GM21529 (cell line): ENCODE measurements around the gene SHROOM3.
"Not testable (repeated sequence)": the region's sequence is repeated elsewhere in the genome, so short reads cannot be mapped to it uniquely, and the experiment has no call there.

Experiments
- ATAC-seq: cut with Tn5 transposase; IDR thresholded peaks from one replicate; pipeline ENCODE4 v1.9.1; 2021; ENCODE audit not compliant: unreplicated experiment

SHROOM3 gene

DNA sequence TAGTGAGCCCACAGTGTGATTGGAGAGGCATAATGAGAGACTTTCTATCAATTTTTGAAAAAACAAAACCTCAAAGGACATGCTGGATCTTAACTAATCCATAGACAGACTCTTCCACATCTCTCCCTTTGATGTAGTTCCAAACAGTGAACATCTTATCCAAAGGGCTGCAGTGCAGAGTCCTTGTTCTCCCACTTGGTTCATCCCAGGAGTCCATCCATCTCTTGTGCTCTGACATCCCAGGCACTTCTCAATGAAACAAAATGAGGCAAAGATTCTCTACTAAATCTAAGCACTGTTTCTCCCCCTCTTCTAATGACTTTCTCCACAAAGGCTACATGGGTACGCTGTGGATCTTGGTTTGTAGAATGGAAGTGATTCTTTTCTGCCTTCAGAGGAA, 8.3 kb downstream of the SHROOM3 start:
- ATAC-seq, result no peak

DNA sequence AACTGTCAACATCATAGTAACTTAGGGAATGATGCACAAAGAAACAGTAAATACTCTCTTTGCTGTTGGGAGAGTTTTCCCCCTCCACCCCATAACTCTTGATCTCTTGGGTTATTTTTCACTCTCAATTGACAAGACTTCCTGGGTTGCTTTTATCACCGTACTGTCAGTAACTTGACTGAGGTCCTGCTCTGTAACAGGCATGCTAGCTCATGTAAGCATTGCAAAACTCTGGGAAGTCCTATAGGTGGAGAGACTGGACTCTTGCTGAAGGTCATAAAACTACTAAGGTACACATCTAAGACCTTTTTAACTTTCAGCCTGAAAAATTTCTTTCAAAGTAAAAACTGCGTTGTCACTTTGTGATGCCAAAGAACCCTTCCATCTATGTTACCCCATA, 10.9 kb downstream of the SHROOM3 start:
- no peak for ATAC-seq

DNA sequence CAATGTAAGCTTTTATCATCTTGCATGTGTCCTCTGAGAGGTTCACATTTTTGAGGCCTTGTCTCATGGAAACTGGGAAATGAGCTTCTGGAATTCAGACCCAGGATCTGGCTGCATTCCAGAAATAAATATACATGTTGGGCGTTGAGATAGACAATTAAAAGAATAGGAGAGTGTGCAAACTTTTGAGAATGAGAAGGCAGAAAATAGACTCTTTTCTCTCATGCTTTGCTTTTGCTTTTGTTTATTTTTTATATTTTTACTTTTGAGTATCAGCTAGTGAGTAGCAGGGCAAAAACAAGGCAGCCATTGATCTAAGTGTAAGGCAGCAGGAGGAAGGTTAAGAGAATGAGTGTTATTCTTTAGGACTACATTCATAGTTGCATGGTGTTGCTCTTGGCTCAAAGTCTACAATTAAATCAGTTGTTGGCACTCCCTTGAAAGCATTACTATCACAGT, 12.4 kb downstream of the SHROOM3 start:
- ATAC-seq, result no peak

DNA sequence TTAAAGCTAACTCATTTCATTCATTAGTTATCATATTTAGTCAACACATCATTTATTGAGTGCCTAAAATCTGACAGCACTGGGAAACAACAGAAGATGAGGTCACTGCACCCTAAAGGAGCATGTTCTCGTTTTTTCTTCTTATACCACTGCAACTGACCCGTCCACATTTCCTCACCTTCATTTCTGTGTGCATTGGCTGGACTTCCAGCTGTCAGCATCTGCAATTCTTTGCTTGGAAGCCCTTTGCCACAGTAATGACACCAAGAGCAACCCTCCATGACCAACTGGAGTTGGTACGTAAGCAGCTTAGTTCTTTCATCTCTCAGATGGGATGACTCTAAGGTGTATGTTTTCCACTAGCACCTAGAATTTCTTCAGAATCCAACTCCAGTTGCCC, 13.2 kb downstream of the SHROOM3 start:
- no peak for ATAC-seq

- no peak for ATAC-seq
Observed at GRCh38 chr4:76449362-76449767, 14.3 kb downstream of the SHROOM3 start.

DNA sequence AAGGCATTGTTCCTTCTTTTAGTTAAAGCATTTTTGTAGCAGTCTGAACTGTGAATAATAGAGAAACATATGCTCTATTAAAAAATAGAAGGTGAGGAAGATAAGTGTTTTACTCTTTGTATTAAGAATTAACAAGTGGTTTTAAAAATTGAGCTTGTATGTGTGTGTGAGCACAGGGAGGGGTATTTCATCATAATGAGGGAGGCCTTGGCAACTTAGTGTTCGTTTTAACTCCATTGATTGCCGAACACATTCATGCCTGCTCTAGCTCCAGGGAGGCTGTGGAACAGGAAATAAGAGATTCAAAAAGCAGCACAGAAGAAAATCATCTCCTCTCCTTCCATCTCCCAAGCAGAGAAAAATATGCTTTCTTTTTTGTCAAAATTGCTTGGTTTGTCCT, 14.8 kb downstream of the SHROOM3 start:
- ATAC-seq, result no peak

DNA sequence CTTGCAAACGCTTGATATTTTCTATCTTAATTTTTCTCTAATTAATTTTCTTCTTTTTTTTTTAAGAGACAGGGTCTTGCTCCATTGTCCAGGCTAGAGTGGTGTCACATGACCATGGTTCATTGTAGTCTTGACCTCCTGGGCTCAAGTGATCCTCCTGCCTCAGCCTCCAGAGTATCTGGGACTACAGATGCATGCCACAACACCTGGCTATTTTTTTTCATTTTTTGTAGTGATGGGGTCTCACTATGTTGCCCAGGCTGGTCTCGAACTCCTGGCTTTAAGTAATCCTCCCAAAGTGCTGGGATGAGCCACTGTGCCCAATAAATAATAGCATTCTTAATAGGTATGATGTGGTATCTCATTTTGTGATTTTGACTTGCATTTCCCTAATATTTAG, 18.2 kb downstream of the SHROOM3 start:
- no peak for ATAC-seq

GRCh38 chr4:76454073-76454472, 19.0 kb downstream of the SHROOM3 start:
- not testable (repeated sequence) for ATAC-seq

GRCh38 chr4:76457885-76458284, 22.9 kb downstream of the SHROOM3 start:
- ATAC-seq, result no peak

- ATAC-seq, result no peak
Observed at GRCh38 chr4:76458297-76458696, 23.3 kb downstream of the SHROOM3 start.

- ATAC-seq, result no peak
Observed at GRCh38 chr4:76458825-76459224, 23.8 kb downstream of the SHROOM3 start.

DNA sequence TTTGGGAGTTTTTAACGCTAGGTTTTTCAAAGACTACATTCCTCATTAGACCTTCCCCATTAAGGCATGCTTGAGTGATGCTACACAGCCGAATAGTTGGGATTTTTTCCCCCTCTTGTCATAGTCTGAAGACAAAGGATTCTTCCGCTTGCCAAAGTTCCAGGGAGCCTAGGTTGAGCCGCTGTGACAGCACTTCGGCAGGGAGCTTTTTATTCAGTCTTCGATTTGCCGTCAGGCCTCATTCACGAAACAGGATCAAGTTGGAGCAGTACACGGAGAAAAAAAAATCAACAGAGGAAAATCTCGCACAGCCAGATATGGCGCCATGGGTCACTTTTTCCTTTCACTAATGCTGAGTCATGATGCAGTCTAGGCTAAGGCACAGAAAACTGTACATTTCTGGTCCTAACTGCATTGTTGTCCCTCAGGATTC, 24.3 kb downstream of the SHROOM3 start:
- no peak for ATAC-seq

DNA sequence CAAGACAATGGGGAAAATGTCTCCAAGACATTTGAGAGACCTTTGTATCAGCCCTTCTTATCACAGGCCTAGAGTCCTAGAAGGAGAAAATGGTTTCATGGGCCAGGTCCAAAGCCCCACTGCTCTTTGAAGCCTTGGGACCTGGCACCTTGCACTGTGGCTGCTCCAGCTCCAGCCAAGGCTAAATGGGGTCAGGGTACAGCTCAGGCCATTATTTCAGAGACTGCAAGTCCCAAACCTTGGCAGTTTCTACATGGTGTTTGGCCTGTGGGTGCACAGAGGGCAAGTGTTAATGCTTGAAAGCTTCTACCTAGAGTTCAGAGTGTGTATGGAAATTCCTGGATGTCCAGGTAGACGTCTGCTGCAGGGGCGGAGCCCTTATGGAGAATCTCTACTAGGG, 28.5 kb downstream of the SHROOM3 start:
- no peak for ATAC-seq

GRCh38 chr4:76470064-76470463, 35.0 kb downstream of the SHROOM3 start:
- ATAC-seq, result no peak

DNA sequence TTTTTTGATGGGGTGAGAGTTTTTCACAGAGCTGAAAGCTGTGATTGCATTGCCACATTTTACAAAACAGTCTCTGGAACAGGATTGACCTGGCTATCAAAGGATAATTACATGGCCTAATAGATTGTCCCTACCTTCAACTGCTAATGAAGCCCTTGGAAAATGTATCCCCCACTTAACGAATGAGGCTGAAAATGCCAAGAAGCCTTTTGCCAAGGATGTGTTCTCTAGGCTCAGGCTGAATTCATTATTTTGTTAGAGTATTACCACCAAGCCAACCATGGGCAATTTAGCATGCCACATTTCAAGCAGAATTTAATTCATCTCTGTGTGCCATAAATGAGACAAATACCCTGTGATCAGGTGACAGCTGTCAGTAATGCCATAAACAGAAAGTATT, 35.5 kb downstream of the SHROOM3 start:
- no peak for ATAC-seq

DNA sequence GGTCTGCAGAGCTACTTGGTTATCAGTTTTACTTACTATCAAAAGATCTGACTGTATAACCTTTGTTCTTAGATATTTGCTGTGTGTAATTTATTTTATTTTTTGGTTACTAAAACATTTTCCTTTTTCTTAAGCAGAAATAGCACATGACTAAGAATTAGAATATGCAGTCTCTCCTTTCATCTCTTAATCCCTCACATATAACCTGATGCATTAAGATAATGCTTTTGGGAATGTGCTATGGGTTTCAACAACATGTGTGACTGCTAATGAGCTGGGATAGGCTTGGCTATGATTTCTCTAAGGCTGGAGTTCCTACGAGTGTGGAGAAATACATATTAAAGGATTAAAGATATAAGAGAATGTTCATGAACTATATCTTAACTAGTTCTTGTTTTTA, 41.5 kb downstream of the SHROOM3 start:
- ATAC-seq, result no peak

GRCh38 chr4:76484654-76485053, 49.6 kb downstream of the SHROOM3 start:
- no peak for ATAC-seq

DNA sequence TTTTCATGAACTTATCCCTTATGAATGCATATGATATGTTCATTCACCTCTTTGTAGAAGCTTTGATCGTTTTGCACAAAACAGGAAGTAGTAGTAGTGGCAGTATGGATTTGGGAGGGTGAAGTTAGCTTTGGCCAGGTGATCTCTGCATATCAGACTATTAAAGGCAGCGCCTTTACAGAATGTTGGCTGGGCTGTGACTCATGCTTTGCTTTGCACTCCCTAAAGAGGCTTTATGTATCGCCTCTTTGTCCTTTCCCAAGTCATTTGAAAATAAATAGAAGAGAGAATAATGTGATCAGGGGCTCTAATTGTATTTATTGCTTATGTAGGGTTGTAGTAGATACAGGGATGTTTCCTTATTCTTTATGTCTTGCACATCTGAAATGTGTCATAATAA, 50.4 kb downstream of the SHROOM3 start:
- no peak for ATAC-seq

GRCh38 chr4:76486588-76487276, 51.7 kb downstream of the SHROOM3 start:
- ATAC-seq, result no peak

DNA sequence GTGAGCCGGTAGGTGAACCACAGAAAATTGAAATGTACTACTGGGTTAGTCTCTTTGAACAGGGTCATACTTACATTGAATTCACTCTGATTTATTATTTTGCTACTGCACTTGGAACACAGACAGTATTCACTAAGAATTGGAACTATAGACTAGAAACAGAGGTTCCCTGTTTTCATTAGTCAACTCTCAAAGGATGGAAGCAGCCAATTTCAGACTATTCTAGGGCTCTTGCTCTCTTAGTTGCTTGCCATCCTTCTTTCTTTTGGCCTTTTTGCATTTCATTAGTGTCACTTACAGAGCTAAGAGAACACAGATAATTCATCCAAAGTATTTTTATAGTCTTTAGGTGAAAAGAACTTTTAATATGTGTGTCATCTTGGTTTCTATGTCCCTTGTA, 52.6 kb downstream of the SHROOM3 start:
- ATAC-seq, result no peak

GRCh38 chr4:76488455-76488854, 53.4 kb downstream of the SHROOM3 start:
- no peak for ATAC-seq

DNA sequence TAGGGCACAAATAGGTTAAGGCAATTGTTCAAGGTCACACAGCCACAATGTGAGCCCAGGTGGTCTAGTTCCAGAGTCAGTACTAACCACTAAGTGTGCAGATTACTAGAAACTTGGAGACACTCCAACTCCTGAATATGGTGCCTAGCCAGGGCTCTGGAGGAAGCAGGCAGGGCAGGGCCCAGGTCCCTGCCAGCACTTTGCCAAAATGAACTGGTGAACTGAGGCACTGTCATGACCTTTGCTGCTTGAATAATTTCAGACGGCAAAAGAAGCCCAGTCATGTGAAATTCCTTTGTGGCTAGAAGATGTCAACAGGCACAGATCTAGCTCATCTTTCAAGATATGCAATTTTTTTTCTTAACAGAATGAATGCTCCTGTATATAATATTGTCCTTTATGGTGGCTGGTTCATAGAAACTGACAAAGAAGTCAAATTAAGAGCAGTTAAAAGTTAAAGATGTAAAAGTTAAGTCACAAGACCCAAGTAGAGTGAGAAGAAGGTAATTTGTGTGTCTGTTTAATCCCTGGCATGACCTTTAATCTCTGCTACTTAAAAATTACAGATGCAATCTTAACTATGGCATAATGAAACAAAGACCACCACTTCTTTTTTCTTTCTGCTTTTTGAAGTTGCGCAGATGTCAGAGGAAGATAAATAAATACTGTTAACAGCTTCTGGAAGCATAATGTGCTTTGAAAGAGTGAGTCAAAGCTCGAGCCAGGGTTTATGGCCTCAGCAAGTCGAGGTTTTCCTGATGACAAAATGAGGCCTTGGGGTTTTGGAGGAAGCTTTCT, 54.1 kb downstream of the SHROOM3 start:
- ATAC-seq, result no peak
